ENCODE measurements around the gene KRTAP10-5. TPM values are rescaled to one million over a fixed set of nuclear protein-coding genes. Genes with fewer than 3 reads are reported as not detected.

Gene KRTAP10-5
- total RNA-seq, 1 donor = not detected

DNA sequence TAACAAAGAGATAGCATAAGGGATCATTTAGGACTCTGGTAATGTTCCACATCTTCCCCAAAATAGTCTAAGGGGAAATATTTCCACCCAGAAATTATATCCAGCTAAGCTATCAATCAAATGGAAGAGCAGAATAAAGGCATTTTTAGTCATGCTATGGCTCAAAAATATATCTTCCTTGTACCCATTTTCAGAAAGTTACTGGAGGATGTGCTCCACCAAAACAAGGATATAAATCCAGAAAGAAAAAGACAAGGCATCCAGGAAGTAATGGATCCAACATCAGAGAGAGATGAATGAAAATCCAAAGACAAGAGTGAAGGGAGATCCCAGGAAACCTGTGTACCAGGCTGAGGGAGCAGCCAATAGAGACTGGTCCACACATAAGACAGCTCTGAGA lies 28.8 kb upstream of the KRTAP10-5 start:
- H3K27me3 ChIP-seq (ENCODE audit: insufficient read depth, low read length) = no peaks in the 10 kb centered on the region
- no peak for DNase-seq (ENCODE audit: insufficient read length, low spot score, missing footprints)
- H3K79me2 ChIP-seq (ENCODE audit: insufficient read depth, low read length) = no peaks in the 10 kb centered on the region
- no peak overlapping the region for H3K4me3 ChIP-seq (ENCODE audit: insufficient read depth, low read length)
- H3K9me3 ChIP-seq (ENCODE audit: low read depth, low read length) = peaks cover 3% of the 10 kb centered on the region
- no peaks in the 10 kb centered on the region for H3K36me3 ChIP-seq (ENCODE audit: insufficient read depth, low read length)
- TF ChIP-seq, protein P1, sequence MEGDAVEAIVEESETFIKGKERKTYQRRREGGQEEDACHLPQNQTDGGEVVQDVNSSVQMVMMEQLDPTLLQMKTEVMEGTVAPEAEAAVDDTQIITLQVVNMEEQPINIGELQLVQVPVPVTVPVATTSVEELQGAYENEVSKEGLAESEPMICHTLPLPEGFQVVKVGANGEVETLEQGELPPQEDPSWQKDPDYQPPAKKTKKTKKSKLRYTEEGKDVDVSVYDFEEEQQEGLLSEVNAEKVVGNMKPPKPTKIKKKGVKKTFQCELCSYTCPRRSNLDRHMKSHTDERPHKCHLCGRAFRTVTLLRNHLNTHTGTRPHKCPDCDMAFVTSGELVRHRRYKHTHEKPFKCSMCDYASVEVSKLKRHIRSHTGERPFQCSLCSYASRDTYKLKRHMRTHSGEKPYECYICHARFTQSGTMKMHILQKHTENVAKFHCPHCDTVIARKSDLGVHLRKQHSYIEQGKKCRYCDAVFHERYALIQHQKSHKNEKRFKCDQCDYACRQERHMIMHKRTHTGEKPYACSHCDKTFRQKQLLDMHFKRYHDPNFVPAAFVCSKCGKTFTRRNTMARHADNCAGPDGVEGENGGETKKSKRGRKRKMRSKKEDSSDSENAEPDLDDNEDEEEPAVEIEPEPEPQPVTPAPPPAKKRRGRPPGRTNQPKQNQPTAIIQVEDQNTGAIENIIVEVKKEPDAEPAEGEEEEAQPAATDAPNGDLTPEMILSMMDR (IDR thresholded peaks at IDR 0.05; ENCODE audit: extremely low read depth, low read depth, low read length) = no peak
- H4K20me1 ChIP-seq (ENCODE audit: insufficient read depth, low read length) = no peaks in the 10 kb centered on the region
- no peak overlapping the region for H3K27ac ChIP-seq (ENCODE audit: low read depth, low read length)
- no peaks in the 10 kb centered on the region for H3K4me1 ChIP-seq (ENCODE audit: insufficient read depth, low read length)
- no peak overlapping the region for H3K4me2 ChIP-seq (ENCODE audit: insufficient read depth, low read length)
- no peak overlapping the region for H2AFZ ChIP-seq (ENCODE audit: low read length)

DNA sequence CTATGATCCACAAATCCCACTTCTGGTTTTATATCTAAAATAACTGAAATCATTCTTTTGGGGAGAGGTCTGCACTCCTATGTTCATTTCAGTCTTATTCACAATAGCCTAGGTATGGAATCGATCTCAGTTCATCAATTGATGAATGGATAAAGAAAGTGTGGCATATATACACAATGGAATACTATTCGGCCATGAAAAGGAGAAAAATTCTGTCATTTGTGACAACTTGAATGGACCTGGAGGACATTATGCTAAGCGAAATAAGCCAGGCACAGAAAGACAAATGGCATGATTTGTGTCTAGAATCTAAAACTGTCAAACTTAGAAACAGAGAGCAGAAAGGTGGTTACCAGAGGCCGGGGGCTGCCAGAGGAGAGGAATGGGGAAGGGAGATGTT lies 26.1 kb upstream of the KRTAP10-5 start:
- no peaks in the 10 kb centered on the region for H3K9me3 ChIP-seq (ENCODE audit: low read depth, low read length)
- no peak overlapping the region for H3K27ac ChIP-seq (ENCODE audit: low read depth, low read length)
- TF ChIP-seq, protein P1 (IDR thresholded peaks at IDR 0.05; ENCODE audit: extremely low read depth, low read depth, low read length) = no peak
- H3K4me1 ChIP-seq (ENCODE audit: insufficient read depth, low read length) = no peaks in the 10 kb centered on the region
- H3K36me3 ChIP-seq (ENCODE audit: insufficient read depth, low read length) = no peaks in the 10 kb centered on the region
- no peaks in the 10 kb centered on the region for H3K27me3 ChIP-seq (ENCODE audit: insufficient read depth, low read length)
- H3K4me3 ChIP-seq (ENCODE audit: insufficient read depth, low read length) = no peak overlapping the region
- H2AFZ ChIP-seq (ENCODE audit: low read length) = no peak overlapping the region
- no peaks in the 10 kb centered on the region for H4K20me1 ChIP-seq (ENCODE audit: insufficient read depth, low read length)
- no peak overlapping the region for H3K4me2 ChIP-seq (ENCODE audit: insufficient read depth, low read length)
- H3K79me2 ChIP-seq (ENCODE audit: insufficient read depth, low read length) = no peaks in the 10 kb centered on the region
- no peak for DNase-seq (ENCODE audit: insufficient read length, low spot score, missing footprints)

DNA sequence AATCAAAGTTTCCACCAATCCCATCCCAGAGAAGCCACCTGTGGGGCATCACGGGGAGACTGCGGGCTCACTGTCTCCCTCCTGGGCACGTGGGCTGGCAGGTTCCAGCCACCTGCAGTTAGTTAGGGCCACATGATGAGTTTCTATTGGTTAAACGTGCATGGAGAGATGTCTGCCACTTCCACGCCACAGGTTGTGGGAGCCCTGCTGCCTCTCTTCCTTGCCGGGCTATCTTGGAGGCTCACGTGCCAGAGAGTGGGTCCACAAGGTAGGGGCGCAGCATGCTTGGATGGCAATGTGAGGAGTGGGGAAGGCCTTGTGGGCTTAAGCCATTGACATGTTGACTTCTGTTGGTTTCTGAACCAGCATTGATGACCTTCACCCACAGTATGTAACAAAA lies 23.5 kb upstream of the KRTAP10-5 start:
- Histone ChIP-seq H3K4me3 (ENCODE audit: insufficient read depth, low read length) (no peak overlapping the region), H3K27ac (ENCODE audit: low read depth, low read length) (no peak overlapping the region), H3K27me3 (ENCODE audit: insufficient read depth, low read length) (no peaks in the 10 kb centered on the region), H3K4me2 (ENCODE audit: insufficient read depth, low read length) (no peak overlapping the region), H3K9me3 (ENCODE audit: low read depth, low read length) (no peaks in the 10 kb centered on the region), H2AFZ (ENCODE audit: low read length) (no peak overlapping the region), H3K79me2 (ENCODE audit: insufficient read depth, low read length) (no peaks in the 10 kb centered on the region), H3K36me3 (ENCODE audit: insufficient read depth, low read length) (no peaks in the 10 kb centered on the region), H3K4me1 (ENCODE audit: insufficient read depth, low read length) (no peaks in the 10 kb centered on the region), H4K20me1 (ENCODE audit: insufficient read depth, low read length) (no peaks in the 10 kb centered on the region)
- no peak for DNase-seq (ENCODE audit: insufficient read length, low spot score, missing footprints)
- TF ChIP-seq, protein P1 (IDR thresholded peaks at IDR 0.05; ENCODE audit: extremely low read depth, low read depth, low read length) = no peak

DNA sequence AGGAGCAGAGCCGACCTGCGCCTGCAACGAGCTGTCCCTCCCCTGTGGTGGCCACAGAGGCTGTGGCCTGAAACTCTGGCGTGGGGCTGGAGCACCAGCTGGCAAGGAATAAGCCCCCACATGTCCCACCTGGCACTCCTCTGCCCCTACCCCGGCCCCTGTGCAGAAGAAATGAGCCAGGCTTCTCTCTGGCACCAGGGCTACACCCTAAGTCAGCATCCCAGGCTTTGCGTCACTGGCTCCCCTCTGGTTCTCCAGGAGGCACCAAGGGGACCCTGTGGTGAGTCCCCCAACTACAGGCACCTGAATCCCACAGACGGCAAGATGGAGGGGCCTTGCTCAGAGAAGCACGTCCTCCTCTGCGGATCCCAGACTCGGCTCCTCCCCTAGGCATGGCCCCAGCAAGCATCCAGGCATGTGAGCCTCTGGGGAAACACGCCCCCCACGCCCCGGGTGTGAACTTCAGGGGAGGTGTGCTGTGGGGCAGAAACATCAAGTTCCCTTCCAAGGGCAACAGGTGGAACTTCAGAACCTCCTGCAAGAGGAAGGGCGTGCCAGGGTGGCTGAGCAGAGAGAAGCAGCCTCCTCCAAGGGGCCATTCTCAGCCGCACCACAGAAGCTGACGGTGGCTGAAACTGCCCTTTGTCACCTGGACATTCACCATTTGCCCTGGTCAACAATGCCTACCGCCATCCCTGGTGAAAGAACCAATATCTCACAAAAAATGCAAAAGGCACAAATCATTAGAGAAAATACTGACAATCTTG lies 22.9 kb upstream of the KRTAP10-5 start:
- Histone ChIP-seq H3K4me2 (ENCODE audit: insufficient read depth, low read length) (no peak overlapping the region), H3K4me1 (ENCODE audit: insufficient read depth, low read length) (no peaks in the 10 kb centered on the region), H3K27me3 (ENCODE audit: insufficient read depth, low read length) (no peaks in the 10 kb centered on the region), H3K27ac (ENCODE audit: low read depth, low read length) (no peak overlapping the region), H2AFZ (ENCODE audit: low read length) (no peak overlapping the region), H3K79me2 (ENCODE audit: insufficient read depth, low read length) (no peaks in the 10 kb centered on the region), H3K4me3 (ENCODE audit: insufficient read depth, low read length) (no peak overlapping the region), H3K36me3 (ENCODE audit: insufficient read depth, low read length) (no peaks in the 10 kb centered on the region), H4K20me1 (ENCODE audit: insufficient read depth, low read length) (no peaks in the 10 kb centered on the region), H3K9me3 (ENCODE audit: low read depth, low read length) (no peaks in the 10 kb centered on the region)
- TF ChIP-seq, protein P1 (IDR thresholded peaks at IDR 0.05; ENCODE audit: extremely low read depth, low read depth, low read length) = no peak
- no peak for DNase-seq (ENCODE audit: insufficient read length, low spot score, missing footprints)
